ENCODE results near the gene CILP. TPM values are rescaled to one million over a fixed set of nuclear protein-coding genes. Genes with fewer than 3 reads are reported as not detected.
"Not testable (repeated sequence)": the region's sequence is repeated elsewhere in the genome, so short reads cannot be mapped to it uniquely, and the experiment has no call there.

Gene CILP
- total RNA-seq, 6 donors from 2014 or later = 1.0 to 5.2 (median 2.6) TPM

- ATAC-seq (ENCODE audit: low FRiP score in 2 of 2) = peak; percentile 67 to 72
- Histone ChIP-seq H3K36me3 (peaks cover 0 to 11% (median 0%) of the 10 kb centered on the region in 4 donors), H3K9me3 (no peaks in the 10 kb centered on the region), H3K27me3 (no peaks in the 10 kb centered on the region), H3K4me3 (peak overlapping the region; percentile 82 to 94 (median 92)), H3K4me1 (peaks cover 18 to 44% (median 25%) of the 10 kb centered on the region in 4 donors), H3K27ac (peak overlapping the region; percentile 95 to 99 (median 96))
- TF ChIP-seq POLR2A (IDR thresholded peaks at IDR 0.05) = peak in 3 of 4 donors; percentile 32 to 64 (median 38)
- peak in 1 of 2 donors; percentile 65 for TF ChIP-seq POLR2AphosphoS5 (IDR thresholded peaks at IDR 0.05)
- TF ChIP-seq, protein P1, sequence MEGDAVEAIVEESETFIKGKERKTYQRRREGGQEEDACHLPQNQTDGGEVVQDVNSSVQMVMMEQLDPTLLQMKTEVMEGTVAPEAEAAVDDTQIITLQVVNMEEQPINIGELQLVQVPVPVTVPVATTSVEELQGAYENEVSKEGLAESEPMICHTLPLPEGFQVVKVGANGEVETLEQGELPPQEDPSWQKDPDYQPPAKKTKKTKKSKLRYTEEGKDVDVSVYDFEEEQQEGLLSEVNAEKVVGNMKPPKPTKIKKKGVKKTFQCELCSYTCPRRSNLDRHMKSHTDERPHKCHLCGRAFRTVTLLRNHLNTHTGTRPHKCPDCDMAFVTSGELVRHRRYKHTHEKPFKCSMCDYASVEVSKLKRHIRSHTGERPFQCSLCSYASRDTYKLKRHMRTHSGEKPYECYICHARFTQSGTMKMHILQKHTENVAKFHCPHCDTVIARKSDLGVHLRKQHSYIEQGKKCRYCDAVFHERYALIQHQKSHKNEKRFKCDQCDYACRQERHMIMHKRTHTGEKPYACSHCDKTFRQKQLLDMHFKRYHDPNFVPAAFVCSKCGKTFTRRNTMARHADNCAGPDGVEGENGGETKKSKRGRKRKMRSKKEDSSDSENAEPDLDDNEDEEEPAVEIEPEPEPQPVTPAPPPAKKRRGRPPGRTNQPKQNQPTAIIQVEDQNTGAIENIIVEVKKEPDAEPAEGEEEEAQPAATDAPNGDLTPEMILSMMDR (IDR thresholded peaks at IDR 0.05) = no peak
- peak in 1 of 4 donors; percentile 6 for TF ChIP-seq EP300 (IDR thresholded peaks at IDR 0.05)
- WGBS, 2 donors = 1% methylated on average over 26 to 33 of the region's 33 CpGs
- DNase-seq = peak; percentile 78 to 90
Observed at GRCh38 chr15:65184305-65184867, 26.9 kb downstream of the CILP start.

DNA sequence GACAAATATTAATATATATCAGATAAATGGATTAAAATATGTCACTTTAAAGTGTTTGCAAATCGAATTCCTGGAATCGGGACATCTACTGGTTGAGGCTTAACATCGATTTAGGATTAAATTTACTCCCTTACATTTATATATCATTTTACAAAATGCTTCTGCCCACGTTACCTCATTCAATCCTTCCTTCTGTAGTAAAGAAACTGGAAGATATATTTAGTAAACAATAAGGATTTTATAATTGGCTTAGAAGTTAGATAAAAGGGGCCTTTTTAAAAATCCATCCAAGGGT, 27.5 kb downstream of the CILP start:
- WGBS, 2 donors = 1 to 3% methylated on average over 4 of the region's 4 CpGs

GRCh38 chr15:65182538-65182937, 28.7 kb downstream of the CILP start:
- peak overlapping the region in 1 of 4 donors; percentile 82 for H3K4me3 ChIP-seq

More for the DNA sequence above, 27.5 kb downstream of the CILP start:
- H3K27ac ChIP-seq = peak overlapping the region; percentile 95 to 99 (median 96)
- peaks cover 19 to 44% (median 25%) of the 10 kb centered on the region in 4 donors for H3K4me1 ChIP-seq
- peaks cover 0 to 17% (median 1%) of the 10 kb centered on the region in 4 donors for H3K36me3 ChIP-seq
- no peak for ATAC-seq (ENCODE audit: low FRiP score in 2 of 2)
- H3K27me3 ChIP-seq = no peaks in the 10 kb centered on the region
- DNase-seq = no peak
- TF ChIP-seq, protein P1 (IDR thresholded peaks at IDR 0.05) = no peak
- H3K9me3 ChIP-seq = no peaks in the 10 kb centered on the region
- peak overlapping the region; percentile 82 to 94 (median 92) for H3K4me3 ChIP-seq

DNA sequence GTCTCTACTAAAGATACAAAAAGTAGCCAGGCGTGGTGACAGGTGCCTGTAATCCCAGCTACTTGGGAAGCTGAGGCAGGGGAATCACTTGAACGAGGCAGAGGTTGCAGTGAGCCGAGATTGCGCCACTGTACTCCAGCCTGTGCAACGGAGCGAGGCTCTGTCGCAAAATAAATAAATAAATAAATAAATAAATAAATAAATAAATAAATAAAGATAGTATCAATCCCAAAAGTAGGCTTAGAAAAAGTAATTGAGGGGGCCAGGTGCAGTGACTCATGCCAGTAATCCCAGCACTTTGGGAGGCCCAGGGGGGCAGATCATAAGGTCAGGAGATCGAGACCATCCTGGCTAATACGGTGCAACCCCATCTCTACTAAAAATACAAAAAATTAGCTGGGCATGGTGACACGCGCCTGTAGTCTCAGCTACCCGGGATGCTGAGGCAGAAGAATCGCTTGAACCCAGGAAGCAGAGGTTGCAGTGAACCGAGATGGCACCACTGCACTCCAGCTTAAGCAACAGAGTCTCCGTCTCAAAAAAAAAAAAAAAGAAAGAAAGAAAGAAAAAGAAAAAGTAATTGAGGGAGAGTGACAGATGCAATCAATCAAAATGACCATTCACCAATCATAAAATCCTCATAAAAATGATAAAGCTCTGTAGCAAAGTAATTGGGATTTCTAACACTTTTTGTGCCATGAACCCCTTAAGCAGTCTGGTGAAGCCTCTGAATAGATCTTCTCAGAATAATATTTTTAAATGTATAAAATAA, 29.5 kb downstream of the CILP start:
- WGBS, 2 donors = 84 to 91% methylated on average over 15 of the region's 15 CpGs
- Histone ChIP-seq H3K4me1 (peaks cover 23 to 44% (median 27%) of the 10 kb centered on the region in 4 donors), H3K36me3 (peaks cover 13 to 38% (median 20%) of the 10 kb centered on the region in 4 donors)
- H3K4me3 ChIP-seq; H3K27me3 ChIP-seq; H3K9me3 ChIP-seq; ATAC-seq (ENCODE audit: low FRiP score in 2 of 2); H3K27ac ChIP-seq; DNase-seq: not testable (repeated sequence)

More at GRCh38 chr15:65182538-65182937, 28.7 kb downstream of the CILP start:
- ATAC-seq (ENCODE audit: low FRiP score in 2 of 2) (no peak), DNase-seq (no peak)
- Histone ChIP-seq H3K27ac (peak overlapping the region in 1 of 4 donors; percentile 3), H3K36me3 (peaks cover 5 to 30% (median 13%) of the 10 kb centered on the region in 4 donors), H3K9me3 (no peaks in the 10 kb centered on the region), H3K27me3 (no peaks in the 10 kb centered on the region), H3K4me1 (peaks cover 21 to 44% (median 26%) of the 10 kb centered on the region in 4 donors)
- 79% methylated on average over 4 of the region's 4 CpGs for WGBS, 2 donors
- TF ChIP-seq POLR2AphosphoS5 (IDR thresholded peaks at IDR 0.05) = no peak
- TF ChIP-seq EP300 (IDR thresholded peaks at IDR 0.05) = no peak
- no peak for TF ChIP-seq POLR2A (IDR thresholded peaks at IDR 0.05)
- TF ChIP-seq, protein P1 (IDR thresholded peaks at IDR 0.05) = no peak

GRCh38 chr15:65180167-65180566, 31.1 kb downstream of the CILP start:
- TF ChIP-seq POLR2AphosphoS5 (IDR thresholded peaks at IDR 0.05) (no peak), POLR2A (IDR thresholded peaks at IDR 0.05) (no peak), EP300 (IDR thresholded peaks at IDR 0.05) (no peak)
- TF ChIP-seq, protein P1 (IDR thresholded peaks at IDR 0.05) = no peak
- Histone ChIP-seq H3K4me1 (peaks cover 22 to 34% (median 24%) of the 10 kb centered on the region in 4 donors), H3K4me3 (no peak overlapping the region), H3K27ac (no peak overlapping the region), H3K36me3 (peaks cover 18 to 54% (median 34%) of the 10 kb centered on the region in 4 donors), H3K9me3 (no peaks in the 10 kb centered on the region), H3K27me3 (no peaks in the 10 kb centered on the region)
- DNase-seq (no peak), ATAC-seq (ENCODE audit: low FRiP score in 2 of 2) (no peak)
- WGBS, 2 donors = 94 to 95% methylated on average over 3 of the region's 3 CpGs
